Muscle layer of duodenum (tissue), 2 donors: ENCODE data around the gene RNF123.

Source experiments
- H3K27ac ChIP-seq: one replicate; pipeline ENCODE4 v1.7.0; 2013; ENCODE audit warnings: mild to moderate bottlenecking, low read length
- H3K27me3 ChIP-seq: one replicate; pipeline ENCODE4 v1.7.0; 2013; ENCODE audit warnings: low read depth, mild to moderate bottlenecking, control low read depth, low read length
- H3K36me3 ChIP-seq, 2 donors: one replicate each; pipeline ENCODE4 v1.7.0; 2013; ENCODE audit warnings: low read length in 2 of 2, control low read depth in 1 of 2, mild to moderate bottlenecking in 1 of 2; ENCODE audit not compliant: insufficient read depth in 2 of 2, control insufficient read depth in 1 of 2
- H3K4me1 ChIP-seq, 2 donors: one replicate each; pipeline ENCODE4 v1.7.0; 2013; ENCODE audit warnings: low read length in 2 of 2, mild to moderate bottlenecking in 2 of 2, control low read depth in 1 of 2, moderate library complexity in 1 of 2; ENCODE audit not compliant: insufficient read depth in 2 of 2, control insufficient read depth in 1 of 2
- H3K4me3 ChIP-seq, 2 donors: one replicate each; pipeline ENCODE4 v1.7.0; 2013; ENCODE audit warnings: low read length in 2 of 2, low read depth in 1 of 2, mild to moderate bottlenecking in 1 of 2
- H3K9me3 ChIP-seq, 2 donors: one replicate each; pipeline ENCODE4 v1.7.0; 2013; ENCODE audit warnings: low read length in 2 of 2, control low read depth in 1 of 2, mild to moderate bottlenecking in 1 of 2; ENCODE audit not compliant: control insufficient read depth in 1 of 2
- donor health status: healthy.

Gene RNF123

DNA sequence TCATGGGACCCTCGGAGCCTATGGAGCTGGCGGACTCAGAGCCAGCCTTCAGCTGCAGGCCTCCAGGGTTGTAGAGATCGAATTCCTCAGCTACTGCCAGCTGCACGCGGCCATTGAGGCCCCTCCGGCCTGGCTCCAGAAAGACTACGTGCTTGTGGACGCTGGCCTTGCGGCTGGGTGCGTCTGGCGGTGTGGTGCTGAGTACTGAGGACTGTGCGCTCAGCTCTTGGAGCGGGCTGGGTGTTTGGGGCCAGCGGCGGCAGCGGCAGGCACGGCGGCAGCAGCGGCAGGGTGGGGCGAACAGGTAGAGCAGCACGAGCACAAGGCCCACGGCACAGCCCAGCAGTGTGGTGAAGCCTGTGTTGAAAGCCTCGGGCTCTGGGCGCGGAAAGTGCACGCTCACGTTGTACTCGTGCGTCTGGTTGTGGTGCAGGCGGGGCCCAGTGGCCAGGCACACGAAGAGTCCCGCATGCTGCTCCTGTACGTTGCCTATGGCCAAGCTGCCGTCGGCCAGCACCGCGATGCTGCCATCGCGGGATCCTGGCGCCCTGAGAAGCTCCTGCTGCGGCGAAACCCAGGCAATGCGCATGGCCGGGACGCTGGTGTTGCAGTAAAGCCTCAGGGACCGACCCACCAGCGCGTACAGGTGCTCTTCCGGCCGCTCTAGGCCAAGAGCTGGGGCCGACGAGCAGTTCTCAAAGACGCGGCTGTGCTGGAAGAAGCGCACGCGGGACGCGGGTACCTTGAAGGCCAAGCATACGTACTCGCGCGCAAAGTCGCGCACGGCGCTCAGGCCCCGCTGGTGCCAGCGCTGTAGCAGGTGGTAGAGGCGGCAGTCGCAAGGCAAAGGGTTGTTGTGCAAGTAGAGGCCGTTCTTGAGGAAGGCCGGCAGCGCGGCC lies 28.9 kb downstream of the RNF123 start:
- no peaks in the 10 kb centered on the region for H3K9me3 ChIP-seq
- no peaks in the 10 kb centered on the region for H3K27me3 ChIP-seq
- H3K36me3 ChIP-seq: peaks cover 9 to 44% of the 10 kb centered on the region in 2 donors
- H3K4me3 ChIP-seq: peak overlapping the region; percentile 3 to 67
- H3K27ac ChIP-seq: no peak overlapping the region
- peaks cover 0 to 21% of the 10 kb centered on the region in 2 donors for H3K4me1 ChIP-seq

- Histone ChIP-seq H3K4me1 (peaks cover 0 to 23% of the 10 kb centered on the region in 2 donors), H3K9me3 (no peaks in the 10 kb centered on the region), H3K36me3 (peaks cover 9 to 38% of the 10 kb centered on the region in 2 donors), H3K4me3 (peak overlapping the region; percentile 48 to 67), H3K27me3 (no peaks in the 10 kb centered on the region), H3K27ac (no peak overlapping the region)
Observed at GRCh38 chr3:49718858-49719213, 29.5 kb downstream of the RNF123 start.

GRCh38 chr3:49719214-49719884 lies 30.0 kb downstream of the RNF123 start, which contains the start of gene AMIGO3:
Gene AMIGO3, minus strand, starts transcription at chr3:49719684. Its CDS starts 219 bp downstream, at chr3:49719465.
- Histone ChIP-seq H3K36me3 (peaks cover 9 to 34% of the 10 kb centered on the region in 2 donors), H3K27ac (no peak within 1 kb of the TSS), H3K27me3 (no peaks in the 10 kb centered on the region), H3K9me3 (no peaks in the 10 kb centered on the region), H3K4me3 (peak within 1 kb of the TSS; percentile 48 to 67), H3K4me1 (peaks cover under 1 to 23% of the 10 kb centered on the region in 2 donors)

GRCh38 chr3:49720855-49721595 lies 31.7 kb downstream of the RNF123 start:
- Histone ChIP-seq H3K27me3 (no peaks in the 10 kb centered on the region), H3K4me1 (peaks cover 3 to 29% of the 10 kb centered on the region in 2 donors), H3K27ac (no peak overlapping the region), H3K36me3 (peaks cover 9 to 24% of the 10 kb centered on the region in 2 donors), H3K4me3 (no peak overlapping the region), H3K9me3 (no peaks in the 10 kb centered on the region)

DNA sequence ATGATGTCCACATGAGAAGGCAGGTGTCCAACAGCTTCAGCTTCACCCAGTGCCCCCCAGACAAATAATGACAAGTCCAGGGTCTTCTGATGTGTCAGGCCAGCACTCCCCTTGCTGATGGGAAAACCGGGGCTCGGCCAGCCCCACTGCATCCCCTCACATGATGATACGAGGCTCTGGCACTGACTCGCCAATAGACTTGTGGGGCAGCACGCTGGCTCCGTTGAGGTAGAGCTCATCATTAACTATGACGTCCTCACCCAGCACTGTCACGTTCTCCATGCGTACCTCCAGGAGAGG lies 32.2 kb downstream of the RNF123 start:
- peaks cover 3 to 29% of the 10 kb centered on the region in 2 donors for H3K4me1 ChIP-seq
- H3K27me3 ChIP-seq: no peaks in the 10 kb centered on the region
- peaks cover 12 to 24% of the 10 kb centered on the region in 2 donors for H3K36me3 ChIP-seq
- H3K4me3 ChIP-seq: no peak overlapping the region
- no peak overlapping the region for H3K27ac ChIP-seq
- H3K9me3 ChIP-seq: no peaks in the 10 kb centered on the region

DNA sequence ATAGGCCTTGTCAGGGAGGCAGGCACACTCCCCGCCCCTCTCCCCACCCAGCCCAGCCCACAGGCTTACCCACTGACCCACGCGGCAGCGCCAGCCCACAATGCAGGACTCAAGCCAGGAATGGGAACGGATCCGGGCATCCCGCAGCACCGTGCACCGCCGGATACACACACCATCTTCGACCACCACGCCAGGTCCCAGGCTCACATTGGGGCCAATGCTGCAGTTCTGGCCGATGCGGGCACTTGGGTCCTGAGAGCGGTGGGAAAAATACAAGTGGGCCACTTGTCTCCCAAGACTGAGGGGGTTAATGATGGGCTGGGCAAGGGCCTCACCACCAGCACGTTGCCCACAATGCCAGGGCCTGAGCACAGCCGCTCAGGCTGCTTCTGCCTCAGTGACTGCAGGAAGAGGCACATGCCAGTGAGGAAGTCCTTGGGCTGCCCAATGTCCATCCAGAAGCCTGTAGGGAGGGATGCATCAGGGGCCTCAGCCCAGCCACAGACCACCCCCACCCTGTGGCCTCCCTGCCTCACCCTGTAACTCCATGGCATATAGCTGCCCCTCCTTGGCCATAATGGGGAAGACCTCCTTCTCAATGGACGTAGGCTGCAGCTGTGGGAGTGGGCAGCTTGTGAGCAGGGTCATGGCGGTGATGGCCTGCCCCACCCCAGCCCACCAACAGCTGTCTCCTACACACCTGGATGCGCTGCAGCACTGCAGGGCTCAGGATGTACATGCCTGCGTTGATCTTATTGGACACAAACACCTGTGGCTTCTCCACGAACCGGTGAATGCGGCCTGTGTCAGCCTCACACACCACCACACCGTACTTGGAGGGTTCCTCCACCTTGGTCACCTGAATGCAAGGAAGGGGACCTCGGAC lies 32.8 kb downstream of the RNF123 start:
- H3K36me3 ChIP-seq: peaks cover 18 to 29% of the 10 kb centered on the region in 2 donors
- H3K9me3 ChIP-seq: no peaks in the 10 kb centered on the region
- no peak overlapping the region for H3K27ac ChIP-seq

GRCh38 chr3:49722896-49723295 lies 33.5 kb downstream of the RNF123 start:
- peak overlapping the region; percentile 91 to 98 for H3K4me3 ChIP-seq
- peaks cover 3 to 29% of the 10 kb centered on the region in 2 donors for H3K4me1 ChIP-seq
- no peaks in the 10 kb centered on the region for H3K27me3 ChIP-seq
- peak overlapping the region; percentile 93 for H3K27ac ChIP-seq
- no peaks in the 10 kb centered on the region for H3K9me3 ChIP-seq
- peaks cover 26 to 36% of the 10 kb centered on the region in 2 donors for H3K36me3 ChIP-seq

More for the DNA sequence above, 32.8 kb downstream of the RNF123 start:
- peaks cover 3 to 29% of the 10 kb centered on the region in 2 donors for H3K4me1 ChIP-seq
- H3K27me3 ChIP-seq: no peaks in the 10 kb centered on the region
- H3K4me3 ChIP-seq: peak overlapping the region; percentile 91 to 98

- H3K4me3 ChIP-seq: peak overlapping the region; percentile 91 to 98
- peak overlapping the region; percentile 93 for H3K27ac ChIP-seq
- H3K4me1 ChIP-seq: peaks cover 3 to 29% of the 10 kb centered on the region in 2 donors
- H3K36me3 ChIP-seq: peaks cover 29 to 40% of the 10 kb centered on the region in 2 donors
- no peaks in the 10 kb centered on the region for H3K9me3 ChIP-seq
- no peaks in the 10 kb centered on the region for H3K27me3 ChIP-seq
Observed at GRCh38 chr3:49723296-49723627, 33.9 kb downstream of the RNF123 start.

GRCh38 chr3:49723628-49724551 lies 34.5 kb downstream of the RNF123 start, which contains the start of gene GMPPB:
Gene GMPPB, minus strand, starts transcription at chr3:49723951. Its CDS starts 225 bp downstream, at chr3:49723726.
- Histone ChIP-seq H3K27me3 (no peaks in the 10 kb centered on the region), H3K4me1 (peaks cover 3 to 23% of the 10 kb centered on the region in 2 donors), H3K27ac (peak within 1 kb of the TSS; percentile 93), H3K36me3 (peaks cover 29 to 42% of the 10 kb centered on the region in 2 donors), H3K9me3 (no peaks in the 10 kb centered on the region), H3K4me3 (peak within 1 kb of the TSS; percentile 91 to 98)

DNA sequence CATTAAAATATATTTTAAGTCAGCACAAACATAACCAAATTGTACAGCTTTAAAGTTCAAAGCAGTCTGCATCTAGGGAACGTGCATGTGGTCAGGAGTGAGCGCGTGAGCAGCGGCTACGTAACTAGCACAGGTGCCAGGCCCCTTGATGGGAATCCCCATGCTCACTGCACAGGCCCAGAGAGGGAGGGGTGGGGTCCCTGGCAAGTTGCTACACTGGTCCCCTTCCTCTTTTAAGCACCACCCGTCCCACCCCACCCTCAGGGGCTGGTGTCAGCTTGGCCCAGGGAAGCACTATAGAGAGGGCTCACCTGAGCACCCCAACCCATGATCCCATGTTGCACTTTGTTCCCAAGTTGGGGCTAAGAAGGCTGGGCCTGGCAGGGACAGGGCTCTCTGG lies 35.2 kb downstream of the RNF123 start:
- Histone ChIP-seq H3K27ac (peak overlapping the region; percentile 92), H3K9me3 (no peaks in the 10 kb centered on the region), H3K4me1 (peaks cover 3 to 20% of the 10 kb centered on the region in 2 donors), H3K27me3 (no peaks in the 10 kb centered on the region), H3K36me3 (peaks cover 29 to 42% of the 10 kb centered on the region in 2 donors), H3K4me3 (peak overlapping the region; percentile 57 to 98)
